Tibial nerve (tissue), 4 donors: ENCODE measurements around the gene RGS6. TPM values are rescaled to one million over a fixed set of nuclear protein-coding genes. Genes with fewer than 3 reads are reported as not detected.

Experiments used
- DNase-seq, 2 donors: peaks; one replicate each; pipeline ENCODE4 v3.0.0-alpha.2; 2019; ENCODE audit warnings: low spot score in 2 of 2
- H3K27ac ChIP-seq, 4 donors: fragments of 200-600 bp; sonication (generic) in 3 of 4; one replicate each; pipeline ENCODE4 v1.5.1; 2017 to 2019; ENCODE audit warnings: mild to moderate bottlenecking in 1 of 4
- H3K27me3 ChIP-seq, 2 donors: fragments of 200-600 bp; sonication (generic) in 1 of 2; one replicate each; pipeline versions ENCODE4 v1.5.1 to v1.6.0; 2017 to 2019
- H3K36me3 ChIP-seq, 3 donors: fragments of 200-600 bp; sonication (generic); one replicate each; pipeline ENCODE4 v1.5.1; 2018 to 2019
- H3K4me1 ChIP-seq, 4 donors: fragments of 200-600 bp; sonication (generic) in 3 of 4; one replicate each; pipeline ENCODE4 v1.5.1; 2017 to 2019
- H3K4me3 ChIP-seq, 4 donors: fragments of 200-600 bp; sonication (generic) in 3 of 4; one replicate each; pipeline ENCODE4 v1.5.1; 2017 to 2019; ENCODE audit warnings: mild to moderate bottlenecking in 1 of 4, moderate library complexity in 1 of 4
- H3K9me3 ChIP-seq, 4 donors: fragments of 200-600 bp; sonication (generic) in 3 of 4; one replicate each; pipeline ENCODE4 v1.5.1; 2017 to 2019
- CTCF ChIP-seq, 5 experiments: fragments of 200-600 bp in 3 of 5; fragments of 450-650 bp in 2 of 5; sonication (generic) in 3 of 5; IDR thresholded peaks; one replicate each; pipeline ENCODE4 v1.5.1; 2016 to 2019; ENCODE audit warnings: antibody characterized with exemption in 5 of 5, mild to moderate bottlenecking in 3 of 5, moderate library complexity in 2 of 5
- EP300 ChIP-seq, 2 donors: sonication (generic); formaldehyde crosslinking; IDR thresholded peaks; one replicate each; pipeline ENCODE4 v1.6.1; 2017; ENCODE audit warnings: antibody characterized with exemption in 2 of 2, mild to moderate bottlenecking in 1 of 2
- POLR2A ChIP-seq, 2 donors: fragments of 450-650 bp; IDR thresholded peaks; one replicate each; pipeline ENCODE4 v1.6.1; 2017; ENCODE audit warnings: antibody characterized with exemption in 2 of 2, mild to moderate bottlenecking in 2 of 2, moderate library complexity in 2 of 2
- WGBS, 2 donors: methylation state at CpG; one replicate each; pipeline ENCODE4 v1.1.5; 2018; 5-methylcytosine and 5-hydroxymethylcytosine counted together
- total RNA-seq, 4 donors: library from RNA; depleted of rRNA; stranded (reverse); fragments of >200 nt; gene quantifications; one replicate each; pipeline ENCODE4 v1.1.0, GENCODE V29; 2016

RGS6 gene
- total RNA-seq, 4 donors from 2014 or later = 43.5 to 67.2 (median 54.7) TPM

GRCh38 chr14:72292689-72293024 is 360.4 kb downstream of the RGS6 start:
- Histone ChIP-seq H3K27ac (no peak overlapping the region), H3K4me3 (no peak overlapping the region), H3K4me1 (no peaks in the 10 kb centered on the region), H3K9me3 (peaks cover 0 to 8% (median 0%) of the 10 kb centered on the region in 4 donors), H3K36me3 (no peaks in the 10 kb centered on the region), H3K27me3 (no peaks in the 10 kb centered on the region)
- no peak for DNase-seq
- WGBS, 2 donors = 25 to 32% methylated on average over 1 of the region's 1 CpG
- TF ChIP-seq EP300 (IDR thresholded peaks at IDR 0.05) = no peak
- TF ChIP-seq CTCF (IDR thresholded peaks at IDR 0.05) = no peak
- no peak for TF ChIP-seq POLR2A (IDR thresholded peaks at IDR 0.05)

- Histone ChIP-seq H3K27me3 (no peaks in the 10 kb centered on the region), H3K27ac (no peak overlapping the region), H3K4me1 (no peaks in the 10 kb centered on the region), H3K36me3 (no peaks in the 10 kb centered on the region), H3K9me3 (peaks cover 0 to 13% (median 2%) of the 10 kb centered on the region in 4 donors), H3K4me3 (no peak overlapping the region)
- no peak for DNase-seq
- TF ChIP-seq CTCF (IDR thresholded peaks at IDR 0.05) (no peak), EP300 (IDR thresholded peaks at IDR 0.05) (no peak), POLR2A (IDR thresholded peaks at IDR 0.05) (no peak)
- WGBS, 2 donors = 79 to 80% methylated on average over 3 of the region's 3 CpGs
Measured at GRCh38 chr14:72301352-72301751, 369.1 kb downstream of the RGS6 start.

- TF ChIP-seq EP300 (IDR thresholded peaks at IDR 0.05) = no peak
- TF ChIP-seq CTCF (IDR thresholded peaks at IDR 0.05) = no peak
- no peak for TF ChIP-seq POLR2A (IDR thresholded peaks at IDR 0.05)
- no peak for DNase-seq
- Histone ChIP-seq H3K4me1 (no peaks in the 10 kb centered on the region), H3K27ac (no peak overlapping the region), H3K9me3 (peaks cover 0 to 17% (median 2%) of the 10 kb centered on the region in 4 donors), H3K27me3 (no peaks in the 10 kb centered on the region), H3K36me3 (no peaks in the 10 kb centered on the region), H3K4me3 (no peak overlapping the region)
- WGBS, 2 donors = 89 to 93% methylated on average over 4 of the region's 4 CpGs
Measured at GRCh38 chr14:72303930-72304329, 371.7 kb downstream of the RGS6 start.

- Histone ChIP-seq H3K36me3 (no peaks in the 10 kb centered on the region), H3K27ac (no peak overlapping the region), H3K9me3 (peaks cover 0 to 14% (median 0%) of the 10 kb centered on the region in 4 donors), H3K4me1 (peaks cover 0 to 8% (median 0%) of the 10 kb centered on the region in 4 donors), H3K4me3 (no peak overlapping the region), H3K27me3 (no peaks in the 10 kb centered on the region)
- TF ChIP-seq POLR2A (IDR thresholded peaks at IDR 0.05) = no peak
- TF ChIP-seq EP300 (IDR thresholded peaks at IDR 0.05) = no peak
- TF ChIP-seq CTCF (IDR thresholded peaks at IDR 0.05) = no peak
- no peak for DNase-seq
Measured at GRCh38 chr14:72305561-72305960, 373.3 kb downstream of the RGS6 start.

GRCh38 chr14:72308967-72309485 is 376.8 kb downstream of the RGS6 start:
- Histone ChIP-seq H3K36me3 (no peaks in the 10 kb centered on the region), H3K27me3 (no peaks in the 10 kb centered on the region), H3K4me3 (no peak overlapping the region), H3K27ac (no peak overlapping the region), H3K9me3 (peaks cover 0 to 14% (median 0%) of the 10 kb centered on the region in 4 donors), H3K4me1 (peaks cover 0 to 9% (median 0%) of the 10 kb centered on the region in 4 donors)
- TF ChIP-seq EP300 (IDR thresholded peaks at IDR 0.05) (no peak), CTCF (IDR thresholded peaks at IDR 0.05) (no peak), POLR2A (IDR thresholded peaks at IDR 0.05) (no peak)
- WGBS, 2 donors = 49 to 54% methylated on average over 6 of the region's 6 CpGs
- DNase-seq = no peak
